Middle frontal gyrus (tissue), 1 donor: Measurements from ENCODE around the gene POFUT2.

ENCODE experiments used
- DNase-seq: peaks from one replicate; pipeline ENCODE4 v3.0.0-alpha.2; 2015; ENCODE audit warnings: low spot score; ENCODE audit errors: extremely low spot score

POFUT2 gene

GRCh38 chr21:45299026-45299863, 11.6 kb upstream of the POFUT2 start:
- no peak for DNase-seq

GRCh38 chr21:45297869-45298268, 10.2 kb upstream of the POFUT2 start:
- DNase-seq = no peak

- DNase-seq = no peak
Observed at GRCh38 chr21:45297329-45297728, 9.6 kb upstream of the POFUT2 start.

GRCh38 chr21:45296638-45297037, 8.9 kb upstream of the POFUT2 start:
- no peak for DNase-seq

- no peak for DNase-seq
Observed at GRCh38 chr21:45295576-45296365, 8.1 kb upstream of the POFUT2 start.

- DNase-seq = no peak
Observed at GRCh38 chr21:45294509-45295291, 7.0 kb upstream of the POFUT2 start.

GRCh38 chr21:45293726-45294401, 6.2 kb upstream of the POFUT2 start:
- DNase-seq = no peak

GRCh38 chr21:45293220-45293725, 5.6 kb upstream of the POFUT2 start:
- no peak for DNase-seq

GRCh38 chr21:45292399-45293219, 4.9 kb upstream of the POFUT2 start:
- peak; percentile 73 for DNase-seq

GRCh38 chr21:45291613-45292398, 4.1 kb upstream of the POFUT2 start:
- DNase-seq = no peak

GRCh38 chr21:45290948-45291612, 3.4 kb upstream of the POFUT2 start:
- no peak for DNase-seq

GRCh38 chr21:45289655-45290515, 2.2 kb upstream of the POFUT2 start:
- no peak for DNase-seq

- no peak for DNase-seq
Observed at GRCh38 chr21:45289134-45289533, 1.4 kb upstream of the POFUT2 start.

GRCh38 chr21:45288441-45288841, 746 bp upstream of the POFUT2 start:
- no peak for DNase-seq

- no peak for DNase-seq
Observed at GRCh38 chr21:45286671-45287437, 841 bp downstream of the POFUT2 start.

- DNase-seq = no peak
Observed at GRCh38 chr21:45285266-45285931, 2.3 kb downstream of the POFUT2 start.

GRCh38 chr21:45284456-45284741, 3.3 kb downstream of the POFUT2 start:
- no peak for DNase-seq
